HG03159 (cell line): ENCODE measurements around the gene KCTD2.

Experiments
- ATAC-seq: cut with Tn5 transposase; IDR thresholded peaks from one replicate; pipeline ENCODE4 v1.9.1; 2021; ENCODE audit warnings: mild to moderate bottlenecking, moderate library complexity; ENCODE audit not compliant: unreplicated experiment

KCTD2 gene

GRCh38 chr17:75075597-75076336 lies 28.7 kb downstream of the KCTD2 start:
- no peak for ATAC-seq

DNA sequence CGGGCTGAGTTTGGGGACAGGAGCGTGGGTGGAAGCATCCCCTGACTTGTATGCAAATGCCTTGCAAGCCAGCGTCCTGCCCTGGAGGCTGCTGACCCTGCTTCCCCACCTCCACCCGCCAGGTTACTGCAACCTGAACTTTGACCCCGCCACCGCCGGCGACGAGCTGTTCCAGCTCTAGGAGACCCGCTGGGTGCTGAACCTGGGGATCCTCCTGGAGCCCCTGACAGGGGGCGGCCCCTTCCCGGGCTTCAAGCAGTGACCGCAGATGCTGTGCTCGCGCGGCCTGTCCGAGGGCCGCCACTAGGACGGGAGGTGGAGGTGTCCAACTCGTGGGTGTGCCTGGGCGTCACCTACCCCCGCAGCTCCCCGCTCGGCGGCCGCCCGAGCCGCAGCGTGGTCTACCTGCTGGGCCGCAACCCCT lies 30.1 kb downstream of the KCTD2 start:
- ATAC-seq: no peak

- peak; percentile 37 for ATAC-seq
Measured at GRCh38 chr17:75077496-75078283, 30.7 kb downstream of the KCTD2 start.

DNA sequence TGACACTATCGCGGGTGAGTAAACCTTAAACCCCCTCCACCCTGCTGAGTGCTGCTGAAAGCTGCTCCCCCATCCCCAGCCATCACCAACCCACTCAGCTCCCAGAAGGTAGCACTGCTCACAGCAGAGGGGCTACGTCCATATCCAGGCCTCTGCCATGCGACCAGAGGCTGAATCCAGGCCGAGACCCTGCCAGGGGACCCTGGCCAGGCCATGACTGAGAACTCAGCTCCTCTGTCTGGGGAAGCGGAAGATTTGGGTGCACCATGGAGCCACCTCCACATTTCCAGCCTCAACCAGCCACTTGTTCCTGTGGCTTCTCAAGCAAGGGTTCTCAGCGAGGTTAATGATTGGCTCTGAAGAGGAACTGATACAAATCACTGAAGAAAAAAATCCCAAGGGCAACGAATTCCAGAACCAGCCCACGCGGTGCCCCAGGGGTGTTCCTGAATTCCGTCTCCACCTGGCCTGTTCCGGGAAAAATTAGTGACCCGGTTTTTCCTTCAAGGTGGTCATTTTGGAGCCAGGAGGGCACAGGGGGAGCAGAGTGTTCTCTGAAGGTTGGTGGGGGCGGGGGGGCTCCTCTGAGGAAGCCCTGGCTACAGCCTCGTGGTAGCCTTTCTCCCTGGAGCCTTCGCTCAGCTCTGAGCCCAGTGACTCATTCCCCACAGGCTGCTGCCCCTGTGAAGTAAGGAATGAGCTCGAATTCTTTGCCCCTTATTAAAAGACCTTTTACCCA lies 31.4 kb downstream of the KCTD2 start:
- peak; percentile 53 for ATAC-seq

DNA sequence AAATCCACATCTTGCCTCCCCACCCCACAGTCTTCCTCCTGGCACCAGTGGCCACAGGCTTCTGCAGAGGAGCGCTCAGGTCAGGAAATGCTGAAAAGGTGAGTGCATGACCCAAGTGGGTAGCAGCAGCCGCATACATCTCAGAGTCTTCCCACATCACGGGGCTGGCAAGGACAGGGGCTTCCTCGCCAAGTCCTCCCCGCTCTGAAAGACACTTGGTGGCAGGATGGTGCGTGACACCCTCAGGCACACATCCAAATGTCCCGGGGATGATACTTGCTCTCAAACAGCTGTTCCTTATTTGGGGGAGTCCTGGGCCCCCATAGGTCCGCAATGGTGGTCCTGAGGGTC lies 32.0 kb downstream of the KCTD2 start:
- ATAC-seq: no peak

DNA sequence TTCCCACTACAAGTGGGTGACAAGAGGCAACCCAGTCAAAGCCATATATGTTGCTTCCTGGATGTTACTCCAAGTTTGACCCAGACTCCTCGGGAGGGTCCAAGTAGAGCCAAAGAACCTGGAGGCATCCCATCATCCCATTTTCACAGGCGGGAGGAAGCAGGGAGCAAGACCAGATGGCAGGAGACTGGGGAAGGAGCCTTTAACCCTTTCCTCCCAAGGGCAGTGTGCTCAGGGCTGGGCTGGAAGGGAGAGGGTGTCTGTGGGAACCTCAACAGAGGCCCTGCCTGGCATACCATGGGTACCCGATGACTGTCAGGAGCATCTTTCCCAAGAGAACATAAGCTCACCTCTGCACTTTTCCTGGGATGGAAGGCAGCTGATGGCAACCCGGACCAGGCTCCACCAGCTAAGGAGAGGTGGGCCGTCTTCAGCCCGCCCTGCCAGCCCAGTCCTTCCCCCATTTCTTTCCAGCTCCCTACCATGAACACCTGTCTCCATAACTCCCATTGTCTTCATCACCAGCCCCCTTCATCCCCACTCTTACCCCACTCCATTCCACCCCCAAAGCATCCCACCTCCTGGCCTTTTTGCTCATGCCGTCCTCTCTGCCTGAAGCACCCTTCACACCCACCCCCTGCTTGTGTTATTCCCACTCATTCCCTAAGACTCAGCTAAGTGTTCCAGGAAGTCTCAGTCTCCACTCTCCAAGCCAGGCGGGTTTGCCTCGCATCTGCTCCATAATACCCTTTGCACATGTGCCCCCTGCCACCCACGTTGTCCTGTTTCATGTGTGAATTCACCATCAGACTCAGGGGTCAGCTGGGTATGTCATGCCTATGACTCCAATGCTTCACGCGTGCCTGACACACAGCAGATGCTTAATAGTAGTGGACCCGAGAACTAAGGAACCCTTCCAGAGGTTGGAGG lies 34.9 kb downstream of the KCTD2 start:
- no peak for ATAC-seq

- ATAC-seq: no peak
Measured at GRCh38 chr17:75082683-75083082, 35.7 kb downstream of the KCTD2 start.

DNA sequence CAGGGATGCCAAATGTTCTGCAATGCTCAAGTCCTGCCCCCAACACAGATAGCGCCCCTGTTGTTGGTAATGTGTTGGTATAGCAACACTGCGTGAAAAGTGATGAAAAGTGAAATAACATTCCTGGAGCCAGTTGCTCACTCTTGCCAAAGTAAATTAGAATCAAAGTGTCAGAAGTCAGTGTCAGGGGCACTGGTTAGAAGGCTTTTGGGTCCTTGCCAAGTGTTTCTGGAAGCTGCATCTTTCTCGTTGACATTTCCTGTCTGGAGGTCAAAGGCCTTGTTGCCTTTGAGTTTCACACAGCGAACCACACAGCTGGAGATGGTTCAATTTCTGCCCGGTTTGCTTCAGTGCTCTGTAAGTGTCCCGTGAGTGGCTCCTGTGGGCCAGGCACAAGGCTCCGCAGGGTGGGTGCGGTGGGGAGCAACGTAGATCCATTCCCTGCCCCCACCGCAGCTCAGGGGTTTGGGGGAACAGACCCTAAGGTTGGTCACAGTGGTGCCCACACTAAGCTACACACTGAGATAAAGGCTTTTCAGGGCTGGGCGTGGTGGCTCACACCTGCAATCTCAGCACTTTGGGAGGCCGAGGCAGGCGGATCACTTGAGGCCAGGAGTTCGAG lies 37.1 kb downstream of the KCTD2 start:
- ATAC-seq: no peak

DNA sequence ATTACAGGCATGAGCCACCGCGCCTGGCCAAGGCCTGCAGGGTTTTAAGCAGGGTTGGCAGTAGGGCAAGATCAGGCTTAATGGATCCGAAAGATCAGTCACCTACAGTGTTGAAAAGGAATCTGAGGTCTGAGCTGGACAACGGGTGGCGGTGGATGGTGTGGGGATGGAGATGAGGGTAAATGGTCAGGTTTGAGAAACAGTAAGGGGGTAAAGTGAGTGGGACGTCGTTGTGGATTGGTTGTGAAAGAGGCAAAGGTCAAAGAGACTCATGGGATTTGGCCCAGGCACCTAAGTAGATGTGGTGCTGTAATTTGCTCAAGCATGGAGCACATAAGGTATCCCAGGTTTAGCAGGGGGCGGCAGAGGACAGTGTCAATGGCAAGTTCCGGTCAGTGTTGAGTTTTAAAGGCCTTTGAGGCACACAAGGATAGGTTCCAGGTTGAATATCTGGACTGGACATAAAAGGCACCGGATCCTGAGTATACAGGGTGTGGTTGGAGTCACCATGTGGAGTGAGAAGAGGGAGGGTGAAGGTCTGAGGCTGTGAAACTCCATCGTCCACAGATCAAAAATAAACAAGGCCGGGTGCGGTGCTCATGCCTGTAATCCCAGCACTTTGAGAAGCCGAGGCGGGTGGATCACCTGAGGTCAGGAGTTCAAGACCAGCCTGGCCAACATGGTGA lies 39.6 kb downstream of the KCTD2 start:
- no peak for ATAC-seq

DNA sequence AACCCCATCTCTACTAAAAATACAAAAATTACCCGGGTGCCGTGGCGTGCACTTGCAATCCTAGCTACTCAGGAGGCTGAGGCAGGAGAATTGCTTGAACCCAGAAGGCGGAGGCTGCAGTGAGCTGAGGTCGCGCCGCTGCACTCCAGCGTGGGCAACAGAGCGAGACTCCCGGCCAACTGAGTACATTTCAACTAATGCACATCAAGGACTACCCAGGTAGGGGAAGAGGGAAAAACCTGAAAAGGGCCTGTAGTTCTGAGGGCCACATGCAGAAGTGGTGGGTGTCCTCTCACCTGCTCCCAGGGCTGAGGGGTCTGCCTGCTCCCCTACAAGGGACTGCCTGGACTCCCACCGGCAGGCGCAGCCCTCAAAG lies 40.1 kb downstream of the KCTD2 start:
- ATAC-seq: no peak

GRCh38 chr17:75087558-75088453 lies 40.8 kb downstream of the KCTD2 start, which contains the start of gene SLC16A5:
Gene SLC16A5, plus strand, starts transcription at chr17:75087954. Its CDS starts 5,683 bp downstream, at chr17:75093637.
- no peak for ATAC-seq

DNA sequence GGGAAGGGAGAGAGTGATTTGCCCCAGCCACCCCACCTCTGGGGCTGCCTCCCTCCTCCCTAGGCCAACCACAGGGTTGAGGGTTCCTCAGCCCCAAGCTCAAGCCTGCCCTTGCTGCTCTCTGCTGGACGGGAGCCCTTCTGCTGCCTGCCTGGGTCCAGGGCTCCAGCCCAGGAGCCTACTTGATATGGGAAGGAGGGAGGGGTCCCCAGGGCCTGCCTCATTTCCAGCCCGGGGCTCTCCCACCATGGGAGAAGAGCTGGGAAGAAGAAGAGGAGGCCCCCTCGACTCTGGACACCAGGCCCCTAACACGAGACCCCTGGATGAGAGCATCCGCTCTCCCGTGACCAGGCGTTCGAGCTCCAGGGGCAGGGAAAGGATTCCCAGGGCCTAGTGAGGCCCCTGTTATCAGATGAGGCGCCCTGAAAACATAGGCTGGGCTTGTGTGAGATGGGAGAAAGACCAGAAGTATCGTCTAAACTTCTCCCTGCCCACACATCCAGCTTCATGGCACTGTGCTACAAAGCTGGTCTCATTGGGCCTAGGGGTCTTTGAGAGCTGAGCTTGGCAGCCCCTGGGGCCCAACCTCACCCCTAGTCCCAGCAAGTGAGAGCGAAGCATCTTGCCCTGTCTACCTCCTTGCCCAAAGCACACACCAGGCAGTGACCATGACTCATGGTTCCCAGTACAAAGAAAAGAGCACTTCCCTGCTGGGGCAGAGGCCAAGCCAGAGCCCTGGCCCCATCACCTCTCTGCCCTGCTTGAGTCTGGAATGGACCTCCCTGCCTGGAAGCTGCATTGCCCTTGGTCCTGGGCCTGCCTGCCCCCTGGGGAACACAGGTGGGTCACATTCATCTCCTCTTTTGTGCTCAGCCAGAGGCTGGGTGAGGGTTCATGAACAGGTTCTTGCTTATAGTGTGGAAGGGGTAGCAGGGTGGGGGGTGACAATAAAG lies 41.7 kb downstream of the KCTD2 start:
- ATAC-seq: no peak

GRCh38 chr17:75090871-75091854 lies 44.1 kb downstream of the KCTD2 start:
- ATAC-seq: no peak

DNA sequence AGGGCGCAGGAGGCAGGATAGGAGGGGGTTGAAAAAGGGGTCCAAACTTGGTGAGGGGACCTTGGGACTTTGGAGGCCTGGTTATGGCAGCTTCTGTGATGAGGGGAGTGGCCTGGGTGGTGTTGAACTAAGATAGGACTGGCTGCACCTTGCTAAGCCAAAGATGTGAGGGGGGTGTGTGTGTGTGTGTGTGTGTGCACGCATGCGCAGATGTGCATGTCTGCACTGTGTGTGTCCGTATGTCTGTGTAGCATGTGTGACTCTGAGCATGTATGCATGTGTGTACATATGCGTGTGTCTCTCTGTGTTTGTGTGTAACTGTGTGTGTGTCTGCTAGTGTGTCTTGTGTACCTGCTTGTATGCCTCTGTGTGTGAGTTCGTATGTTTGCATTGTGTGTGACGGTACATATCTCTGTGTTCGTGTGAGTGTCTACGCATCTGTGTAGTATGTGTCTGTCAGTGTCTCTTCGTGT lies 44.9 kb downstream of the KCTD2 start:
- ATAC-seq: no peak

- ATAC-seq: no peak
Measured at GRCh38 chr17:75093548-75094158, 46.6 kb downstream of the KCTD2 start.
